Medulla oblongata (tissue), 1 donor: ENCODE results near the gene CARMIL3.
"Not testable (repeated sequence)": the region's sequence is repeated elsewhere in the genome, so short reads cannot be mapped to it uniquely, and the experiment has no call there.

Source experiments
- DNase-seq: peaks from one replicate; pipeline ENCODE4 v3.0.0-alpha.2; 2015; ENCODE audit errors: extremely low spot score

CARMIL3 gene

GRCh38 chr14:24093901-24094840 is 42.4 kb downstream of the CARMIL3 start, which contains the start of gene PCK2:
Gene PCK2 (plus strand): TSS chr14:24094311. CDS start chr14:24094406, 95 bp downstream.
- DNase-seq: peak; percentile 77

GRCh38 chr14:24094841-24095270 is 43.0 kb downstream of the CARMIL3 start:
- no peak for DNase-seq

GRCh38 chr14:24095271-24096068 is 43.7 kb downstream of the CARMIL3 start:
- DNase-seq: peak; percentile 54

- DNase-seq: no peak
Observed at GRCh38 chr14:24096545-24097181, 44.9 kb downstream of the CARMIL3 start.

- no peak for DNase-seq
Observed at GRCh38 chr14:24098229-24098926, 46.6 kb downstream of the CARMIL3 start.

GRCh38 chr14:24098927-24099813 is 47.4 kb downstream of the CARMIL3 start:
- DNase-seq: peak; percentile 41

GRCh38 chr14:24100197-24100981 is 48.6 kb downstream of the CARMIL3 start:
- DNase-seq: no peak

GRCh38 chr14:24100982-24101494 is 49.2 kb downstream of the CARMIL3 start:
- DNase-seq: no peak

GRCh38 chr14:24102357-24103048 is 50.7 kb downstream of the CARMIL3 start:
- no peak for DNase-seq

GRCh38 chr14:24103451-24103850 is 51.6 kb downstream of the CARMIL3 start:
- no peak for DNase-seq

GRCh38 chr14:24105609-24106239 is 53.9 kb downstream of the CARMIL3 start:
- not testable (repeated sequence) for DNase-seq

GRCh38 chr14:24106672-24107271 is 55.0 kb downstream of the CARMIL3 start:
- DNase-seq: no peak

- DNase-seq: no peak
Observed at GRCh38 chr14:24108336-24108874, 56.6 kb downstream of the CARMIL3 start.

GRCh38 chr14:24110060-24110459 is 58.3 kb downstream of the CARMIL3 start:
- no peak for DNase-seq

- no peak for DNase-seq
Observed at GRCh38 chr14:24110523-24110922, 58.7 kb downstream of the CARMIL3 start.

- no peak for DNase-seq
Observed at GRCh38 chr14:24113379-24113800, 61.6 kb downstream of the CARMIL3 start.

- peak; percentile 87 for DNase-seq
Observed at GRCh38 chr14:24113801-24114531, 62.2 kb downstream of the CARMIL3 start.
